Measurements from ENCODE around the gene CD8B.

CD8B gene

GRCh38 chr2:86800856-86801567, 60.7 kb downstream of the CD8B start:
- Mint-ChIP-seq H3K4me1 (no peaks in the 10 kb centered on the region), H3K36me3 (peaks cover 10 to 12% of the 10 kb centered on the region in 2 donors), H3K4me3 (no peak overlapping the region), H3K27ac (no peak overlapping the region), H3K9me3 (peaks cover 10 to 14% of the 10 kb centered on the region in 2 donors), H3K27me3 (peaks cover 18 to 24% of the 10 kb centered on the region in 2 donors)
- DNase-seq = no peak
- ATAC-seq (replicated peaks) = no peak

GRCh38 chr2:86794861-86795260, 66.8 kb downstream of the CD8B start:
- H3K9me3 Mint-ChIP-seq = peaks cover 19 to 28% of the 10 kb centered on the region in 2 donors
- peaks cover 17% of the 10 kb centered on the region in 2 donors for H3K4me1 Mint-ChIP-seq
- peaks cover 65 to 67% of the 10 kb centered on the region in 2 donors for H3K27me3 Mint-ChIP-seq
- H3K27ac Mint-ChIP-seq = no peak overlapping the region
- no peak for DNase-seq
- H3K4me3 Mint-ChIP-seq = no peak overlapping the region
- no peak for ATAC-seq (replicated peaks)
- H3K36me3 Mint-ChIP-seq = peaks cover 22 to 24% of the 10 kb centered on the region in 2 donors

DNA sequence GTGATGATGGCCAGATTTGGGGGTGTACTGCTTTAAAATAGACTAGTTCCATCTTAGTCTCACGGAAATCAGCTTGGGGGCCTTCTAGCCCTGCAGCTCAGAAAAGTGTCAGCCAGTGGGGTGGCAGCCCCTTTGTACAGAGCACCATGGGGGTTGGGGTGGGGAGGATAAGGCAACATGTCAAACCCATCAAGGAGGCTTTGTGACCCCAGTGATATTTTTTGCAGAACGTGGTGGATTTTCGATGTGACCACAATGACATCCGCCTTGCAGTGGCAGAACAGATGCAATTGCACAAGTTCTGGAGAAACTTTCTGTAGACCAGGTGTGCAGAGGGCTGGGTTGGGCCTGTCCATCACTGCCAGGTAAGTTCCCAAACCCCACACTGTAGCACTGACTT, 67.9 kb downstream of the CD8B start:
- peaks cover 19 to 24% of the 10 kb centered on the region in 2 donors for H3K4me1 Mint-ChIP-seq
- peaks cover 71 to 75% of the 10 kb centered on the region in 2 donors for H3K27me3 Mint-ChIP-seq
- H3K4me3 Mint-ChIP-seq = no peak overlapping the region
- ATAC-seq (replicated peaks) (no peak), DNase-seq (no peak)
- H3K27ac Mint-ChIP-seq = no peak overlapping the region
- peaks cover 19 to 28% of the 10 kb centered on the region in 2 donors for H3K9me3 Mint-ChIP-seq
- H3K36me3 Mint-ChIP-seq = peaks cover 22 to 24% of the 10 kb centered on the region in 2 donors

- Mint-ChIP-seq H3K4me1 (peaks cover 20 to 24% of the 10 kb centered on the region in 2 donors), H3K27ac (no peak overlapping the region), H3K9me3 (peaks cover 11 to 19% of the 10 kb centered on the region in 2 donors), H3K36me3 (peaks cover 15 to 16% of the 10 kb centered on the region in 2 donors), H3K27me3 (peaks cover 74 to 81% of the 10 kb centered on the region in 2 donors), H3K4me3 (peak overlapping the region; percentile 34 to 82)
- DNase-seq (no peak), ATAC-seq (replicated peaks) (no peak)
Measured at GRCh38 chr2:86791573-86791972, 70.1 kb downstream of the CD8B start.

- DNase-seq = no peak
- Mint-ChIP-seq H3K27me3 (peaks cover 70 to 78% of the 10 kb centered on the region in 2 donors), H3K4me3 (peak within 1 kb of the TSS; percentile 75 to 82), H3K27ac (peak within 1 kb of the TSS; percentile 42), H3K36me3 (peaks cover 11% of the 10 kb centered on the region in 2 donors), H3K4me1 (peaks cover 20 to 24% of the 10 kb centered on the region in 2 donors), H3K9me3 (peaks cover 8 to 13% of the 10 kb centered on the region in 2 donors)
- peak; percentile 55 to 71 for ATAC-seq (replicated peaks)
Measured at GRCh38 chr2:86790676-86791572, 70.8 kb downstream of the CD8B start, which contains the start of gene CD8A. Gene CD8A (minus strand): TSS chr2:86790913. CDS start chr2:86790825, 88 bp downstream.

DNA sequence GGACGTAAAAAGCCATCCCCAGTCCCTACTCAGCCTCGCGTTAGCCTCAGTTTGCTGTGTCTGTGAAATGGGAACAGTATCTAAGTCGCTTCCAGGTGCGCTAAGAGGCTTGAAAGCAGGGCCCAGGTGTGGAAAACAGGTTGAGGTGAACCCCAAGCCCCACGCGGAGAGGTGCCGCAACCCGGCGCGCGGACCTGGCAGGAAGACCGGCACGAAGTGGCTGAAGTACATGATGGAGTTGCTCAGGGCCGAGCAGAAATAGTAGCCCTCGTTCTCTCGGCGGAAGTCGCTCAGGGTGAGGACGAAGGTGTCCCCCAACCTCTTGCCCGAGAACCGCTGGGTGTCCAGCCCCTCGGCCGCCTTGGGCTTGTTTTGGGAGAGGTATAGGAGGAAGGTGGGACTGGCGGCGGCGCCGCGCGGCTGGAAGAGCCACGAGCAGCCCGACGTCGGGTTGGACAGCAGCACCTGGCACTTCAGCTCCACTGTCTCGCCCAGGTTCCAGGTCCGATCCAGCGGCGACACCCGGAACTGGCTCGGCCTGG, 71.5 kb downstream of the CD8B start:
- H3K4me3 Mint-ChIP-seq = peak overlapping the region; percentile 67 to 75
- H3K36me3 Mint-ChIP-seq = peaks cover 4% of the 10 kb centered on the region in 2 donors
- peaks cover 5 to 6% of the 10 kb centered on the region in 2 donors for H3K9me3 Mint-ChIP-seq
- ATAC-seq (replicated peaks) (peak in 1 of 2 donors; percentile 27), DNase-seq (no peak)
- H3K4me1 Mint-ChIP-seq = peaks cover 20 to 24% of the 10 kb centered on the region in 2 donors
- H3K27me3 Mint-ChIP-seq = peaks cover 62 to 70% of the 10 kb centered on the region in 2 donors
- peak overlapping the region; percentile 42 for H3K27ac Mint-ChIP-seq

DNA sequence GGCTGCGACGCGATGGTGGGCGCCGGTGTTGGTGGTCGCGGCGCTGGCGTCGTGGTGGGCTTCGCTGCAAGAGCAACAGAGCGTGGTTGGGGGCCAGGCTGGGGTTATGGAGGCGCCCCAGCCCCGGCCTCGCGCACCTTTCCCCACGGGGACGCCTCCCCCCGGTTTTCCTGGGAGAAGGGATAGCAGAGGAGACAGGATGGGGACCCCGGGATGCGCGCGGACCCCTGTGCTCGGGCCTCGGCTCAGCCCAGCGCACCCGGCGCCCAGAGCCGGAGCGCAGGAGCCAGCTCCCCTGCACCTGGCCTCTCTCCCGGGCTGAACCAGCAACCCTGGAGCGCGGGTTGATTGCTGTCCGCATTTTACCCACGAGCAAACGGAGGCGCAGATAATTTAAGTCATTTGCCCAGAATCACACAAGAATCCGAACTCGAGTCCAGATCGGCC, 72.0 kb downstream of the CD8B start:
- Mint-ChIP-seq H3K9me3 (peaks cover under 1% of the 10 kb centered on the region in 2 donors), H3K27ac (peak overlapping the region; percentile 42), H3K4me1 (peaks cover 20 to 27% of the 10 kb centered on the region in 2 donors), H3K27me3 (peaks cover 58 to 66% of the 10 kb centered on the region in 2 donors), H3K4me3 (peak overlapping the region; percentile 67 to 75), H3K36me3 (no peaks in the 10 kb centered on the region)
- ATAC-seq (replicated peaks) (no peak), DNase-seq (no peak)

- DNase-seq (no peak), ATAC-seq (replicated peaks) (no peak)
- peaks cover 24 to 33% of the 10 kb centered on the region in 2 donors for H3K4me1 Mint-ChIP-seq
- H3K4me3 Mint-ChIP-seq = peak overlapping the region; percentile 32 to 75
- no peaks in the 10 kb centered on the region for H3K36me3 Mint-ChIP-seq
- peaks cover 53 to 59% of the 10 kb centered on the region in 2 donors for H3K27me3 Mint-ChIP-seq
- no peak overlapping the region for H3K27ac Mint-ChIP-seq
- no peaks in the 10 kb centered on the region for H3K9me3 Mint-ChIP-seq
Measured at GRCh38 chr2:86788881-86789686, 72.6 kb downstream of the CD8B start.

DNA sequence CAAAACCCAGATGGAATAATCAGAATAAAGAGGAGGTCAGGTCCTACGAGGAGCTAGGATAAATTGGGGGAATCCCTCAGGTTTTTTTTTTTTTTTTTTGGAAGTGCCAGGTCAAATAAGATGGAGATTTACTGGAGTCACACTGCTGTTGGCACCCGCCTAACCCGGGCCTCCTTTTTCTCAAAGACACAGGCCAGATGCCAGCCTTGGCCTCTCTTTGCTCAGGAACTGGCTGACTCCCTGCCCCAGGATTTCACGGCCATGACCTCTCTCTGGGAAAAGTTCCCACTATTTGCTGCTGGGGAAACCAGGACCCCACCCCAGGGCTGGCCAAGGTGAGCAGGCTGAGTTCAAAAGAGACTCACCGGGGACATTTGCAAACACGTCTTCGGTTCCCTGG, 73.5 kb downstream of the CD8B start:
- DNase-seq (no peak), ATAC-seq (replicated peaks) (no peak)
- Mint-ChIP-seq H3K27me3 (peaks cover 44 to 50% of the 10 kb centered on the region in 2 donors), H3K4me1 (peaks cover 31 to 43% of the 10 kb centered on the region in 2 donors), H3K9me3 (no peaks in the 10 kb centered on the region), H3K27ac (no peak overlapping the region), H3K4me3 (no peak overlapping the region), H3K36me3 (no peaks in the 10 kb centered on the region)

GRCh38 chr2:86787736-86788135, 74.0 kb downstream of the CD8B start:
- ATAC-seq (replicated peaks) (no peak), DNase-seq (no peak)
- H3K36me3 Mint-ChIP-seq = no peaks in the 10 kb centered on the region
- no peaks in the 10 kb centered on the region for H3K9me3 Mint-ChIP-seq
- no peak overlapping the region for H3K4me3 Mint-ChIP-seq
- no peak overlapping the region for H3K27ac Mint-ChIP-seq
- peaks cover 31 to 43% of the 10 kb centered on the region in 2 donors for H3K4me1 Mint-ChIP-seq
- H3K27me3 Mint-ChIP-seq = peaks cover 40 to 46% of the 10 kb centered on the region in 2 donors

- H3K36me3 Mint-ChIP-seq = no peaks in the 10 kb centered on the region
- peaks cover 26 to 33% of the 10 kb centered on the region in 2 donors for H3K27me3 Mint-ChIP-seq
- DNase-seq (no peak), ATAC-seq (replicated peaks) (no peak)
- H3K9me3 Mint-ChIP-seq = no peaks in the 10 kb centered on the region
- H3K4me3 Mint-ChIP-seq = no peak overlapping the region
- H3K4me1 Mint-ChIP-seq = peaks cover 27 to 51% of the 10 kb centered on the region in 2 donors
- H3K27ac Mint-ChIP-seq = no peak overlapping the region
Measured at GRCh38 chr2:86786001-86786536, 75.6 kb downstream of the CD8B start.

DNA sequence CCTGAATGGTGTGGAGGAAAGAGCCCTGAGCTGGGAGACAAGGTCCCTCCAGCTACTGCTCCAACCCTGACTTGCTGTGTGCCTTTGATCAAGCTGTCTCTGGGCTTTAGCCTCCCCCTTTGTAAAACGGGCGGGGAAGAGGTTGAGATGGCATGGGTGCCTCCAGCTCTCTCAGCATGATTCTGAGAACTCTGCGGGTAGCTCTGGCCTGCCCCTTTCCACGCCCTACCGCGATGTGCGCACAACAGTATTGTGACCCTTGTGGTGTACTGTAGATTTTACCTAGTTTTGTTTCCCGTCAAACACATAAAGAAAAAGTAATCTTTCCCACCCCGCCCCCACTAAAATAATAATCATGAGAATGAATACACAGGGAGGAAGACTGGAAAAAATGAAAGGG, 76.2 kb downstream of the CD8B start:
- no peak overlapping the region for H3K4me3 Mint-ChIP-seq
- H3K4me1 Mint-ChIP-seq = peaks cover 24 to 47% of the 10 kb centered on the region in 2 donors
- DNase-seq (no peak), ATAC-seq (replicated peaks) (no peak)
- no peak overlapping the region for H3K27ac Mint-ChIP-seq
- no peaks in the 10 kb centered on the region for H3K9me3 Mint-ChIP-seq
- H3K27me3 Mint-ChIP-seq = peaks cover 23 to 28% of the 10 kb centered on the region in 2 donors
- H3K36me3 Mint-ChIP-seq = no peaks in the 10 kb centered on the region

All from stimulated activated naive B cell treated with anti-CD40 and anti-IgM and Interleukin-4, amounts not matched to agents 10 μg/mL and 1 μg/mL and 100 μg/mL, for 72 hours (primary cell).